ENCODE measurements around the gene MRPL55.

MRPL55 gene

DNA sequence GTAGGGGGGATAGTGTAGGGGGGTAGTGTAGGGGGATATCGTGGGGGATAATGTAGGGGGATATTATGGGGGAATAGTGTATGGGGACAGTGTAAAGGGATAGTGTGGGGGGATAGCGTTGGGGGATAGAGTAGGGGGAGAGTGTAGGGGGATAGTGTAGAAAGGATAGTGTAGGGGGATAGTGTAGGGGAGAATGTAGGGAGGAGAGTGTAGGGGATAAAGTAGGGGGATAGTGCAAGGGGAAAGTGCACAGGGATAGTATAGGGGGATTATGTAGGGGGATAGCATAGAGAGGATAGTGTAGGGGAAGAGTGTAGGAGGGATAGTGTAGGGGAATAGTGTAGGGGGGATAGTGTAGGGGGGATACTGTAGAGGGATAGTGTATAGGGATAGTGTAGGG lies 38.9 kb downstream of the MRPL55 start:
- no peak for DNase-seq (ENCODE audit: low spot score)

DNA sequence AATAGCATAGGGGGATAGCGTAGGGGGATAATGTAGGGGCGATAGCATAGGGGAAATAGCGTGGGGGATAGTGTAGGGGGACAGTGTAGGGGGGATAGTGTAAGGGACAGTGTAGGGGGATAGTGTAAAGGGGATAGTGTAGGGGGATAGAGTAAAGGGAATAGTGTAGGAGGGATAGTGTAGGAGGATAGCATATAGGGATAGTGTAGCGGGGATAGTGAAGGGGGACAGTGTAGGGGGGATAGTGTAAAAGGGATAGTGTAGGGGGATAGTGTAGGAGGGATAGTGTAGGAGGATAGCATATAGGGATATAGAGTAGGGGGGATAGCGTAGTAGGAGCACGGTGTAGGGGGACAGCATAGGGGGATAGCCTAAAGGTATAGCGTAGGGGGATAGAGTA lies 40.7 kb downstream of the MRPL55 start:
- no peak for DNase-seq (ENCODE audit: low spot score)

GRCh38 chr1:228066891-228067654 lies 42.0 kb downstream of the MRPL55 start:
- no peak for DNase-seq (ENCODE audit: low spot score)

DNA sequence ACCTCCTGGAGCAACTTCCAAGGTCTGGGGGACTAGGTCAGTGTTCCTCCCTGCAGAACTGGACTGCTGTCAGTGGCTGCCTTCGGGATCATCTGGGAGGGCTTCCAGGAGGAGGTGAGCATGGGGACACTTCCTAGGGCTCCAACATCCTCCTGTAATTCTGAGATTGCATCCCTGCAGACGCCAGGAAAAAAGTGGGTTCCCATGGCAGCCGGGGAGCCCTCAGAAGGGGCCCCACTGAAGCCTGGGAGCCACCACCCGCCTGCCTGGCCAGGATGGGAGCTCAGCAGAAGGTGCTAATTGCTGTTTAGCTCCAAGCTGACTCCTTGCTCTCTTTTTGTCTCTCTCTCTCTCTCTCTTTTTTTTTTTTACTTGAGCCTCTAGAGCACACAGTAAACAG lies 42.7 kb downstream of the MRPL55 start:
- DNase-seq (ENCODE audit: low spot score) = no peak

GRCh38 chr1:228065543-228066347 lies 43.4 kb downstream of the MRPL55 start:
- no peak for DNase-seq (ENCODE audit: low spot score)

DNA sequence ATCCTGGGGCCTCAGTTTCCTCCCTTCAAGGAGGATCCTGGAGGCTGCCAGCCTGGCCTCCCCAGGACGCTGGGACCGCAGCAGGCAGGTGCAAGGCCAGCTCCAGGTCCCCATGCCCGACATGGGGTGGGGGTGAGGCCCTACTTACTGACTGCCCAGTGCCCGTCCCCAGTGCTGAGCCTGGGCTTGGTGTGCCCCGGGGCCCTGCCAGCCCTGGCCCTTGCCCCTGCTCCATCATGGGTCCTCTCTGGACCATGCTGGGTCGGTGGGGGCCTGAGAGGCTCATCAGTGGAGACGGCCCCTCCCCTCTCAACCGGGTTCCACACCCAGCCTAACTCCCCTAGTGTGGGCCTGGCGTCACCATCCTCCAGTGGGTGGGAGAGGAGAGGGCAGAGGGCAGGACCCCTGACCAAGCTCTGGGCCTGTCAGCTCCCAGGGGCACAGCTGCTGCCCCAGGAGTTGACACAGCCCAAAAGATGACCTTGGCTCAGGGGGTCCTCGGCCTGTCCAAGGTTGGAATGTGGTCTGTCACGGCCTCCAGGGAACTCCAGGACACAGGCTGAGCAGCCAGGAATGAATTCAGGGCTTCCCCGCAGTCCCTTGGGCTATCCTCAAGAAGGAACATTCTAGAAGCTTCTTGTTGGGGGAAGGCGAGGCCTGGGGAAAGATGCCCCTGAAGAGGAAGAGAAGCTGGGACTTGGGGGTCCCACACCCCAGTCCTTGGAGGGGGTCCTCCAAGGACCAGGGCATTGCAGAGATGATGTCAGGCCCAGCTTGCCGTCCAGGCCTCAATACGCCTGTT lies 44.2 kb downstream of the MRPL55 start:
- DNase-seq (ENCODE audit: low spot score) = no peak

GRCh38 chr1:228064296-228064695 lies 44.8 kb downstream of the MRPL55 start:
- DNase-seq (ENCODE audit: low spot score) = no peak

- DNase-seq (ENCODE audit: low spot score) = no peak
Observed at GRCh38 chr1:228063251-228064191, 45.6 kb downstream of the MRPL55 start.

- DNase-seq (ENCODE audit: low spot score) = no peak
Observed at GRCh38 chr1:228062812-228063211, 46.3 kb downstream of the MRPL55 start.

DNA sequence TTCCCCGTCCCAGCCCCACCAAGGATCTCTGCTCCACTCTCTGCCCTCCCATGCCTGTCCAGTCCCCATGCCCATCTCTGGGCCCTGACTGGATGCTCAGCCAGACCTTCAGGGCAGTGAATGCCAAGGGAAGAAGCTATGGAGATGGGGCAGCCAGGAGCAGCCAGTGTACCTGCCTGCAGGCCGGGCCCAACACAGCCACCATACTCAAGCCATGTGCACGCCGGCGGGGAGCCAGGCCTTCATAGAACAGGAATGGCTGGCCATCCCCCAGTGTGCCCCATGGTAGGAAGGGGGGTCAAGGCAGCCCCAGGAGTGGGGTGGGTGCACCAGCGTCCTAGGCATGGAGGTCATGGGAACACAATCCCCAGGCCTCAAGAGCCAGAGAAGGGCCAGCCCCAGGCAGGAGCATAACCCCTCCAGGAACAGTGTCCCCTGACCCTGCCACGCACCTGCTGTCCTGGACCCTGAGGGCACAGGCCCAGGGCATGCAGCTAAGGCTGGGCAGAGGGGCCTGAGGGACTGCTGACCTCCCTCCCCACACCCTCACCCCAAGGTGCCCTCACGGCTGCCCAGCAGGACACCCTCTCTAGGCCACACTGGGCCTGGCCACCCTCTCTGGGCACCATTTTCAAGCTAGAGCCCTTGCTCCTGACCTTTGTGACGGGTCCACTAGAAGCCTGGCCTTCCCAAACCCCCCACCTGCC lies 46.9 kb downstream of the MRPL55 start:
- DNase-seq (ENCODE audit: low spot score) = no peak

GRCh38 chr1:228061411-228062084 lies 47.6 kb downstream of the MRPL55 start:
- no peak for DNase-seq (ENCODE audit: low spot score)

DNA sequence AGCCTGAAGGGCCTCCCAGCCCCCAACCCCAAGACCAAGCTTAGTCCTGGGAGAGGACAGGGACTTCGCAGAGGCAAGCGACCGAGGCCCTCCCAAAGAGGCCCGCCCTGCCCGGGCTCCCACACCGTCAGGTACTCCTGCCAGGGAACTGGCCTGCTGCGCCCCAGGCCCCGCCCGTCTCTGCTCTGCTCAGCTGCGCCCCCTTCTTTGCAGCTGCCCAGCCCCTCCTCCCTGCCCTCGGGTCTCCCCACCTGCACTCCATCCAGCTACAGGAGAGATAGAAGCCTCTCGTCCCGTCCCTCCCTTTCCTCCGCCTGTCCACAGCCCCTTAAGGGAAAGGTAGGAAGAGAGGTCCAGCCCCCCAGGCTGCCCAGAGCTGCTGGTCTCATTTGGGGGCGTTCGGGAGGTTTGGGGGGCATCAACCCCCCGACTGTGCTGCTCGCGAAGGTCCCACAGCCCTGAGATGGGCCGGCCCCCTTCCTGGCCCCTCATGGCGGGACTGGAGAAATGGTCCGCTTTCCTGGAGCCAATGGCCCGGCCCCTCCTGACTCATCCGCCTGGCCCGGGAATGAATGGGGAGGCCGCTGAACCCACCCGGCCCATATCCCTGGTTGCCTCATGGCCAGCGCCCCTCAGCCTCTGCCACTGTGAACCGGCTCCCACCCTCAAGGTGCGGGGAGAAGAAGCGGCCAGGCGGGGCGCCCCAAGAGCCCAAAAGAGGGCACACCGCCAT lies 48.5 kb downstream of the MRPL55 start:
- DNase-seq (ENCODE audit: low spot score) = peak; percentile 56

- DNase-seq (ENCODE audit: low spot score) = peak; percentile 53
Observed at GRCh38 chr1:228059634-228060457, 49.3 kb downstream of the MRPL55 start.

GRCh38 chr1:228058949-228059633 lies 50.0 kb downstream of the MRPL55 start:
- no peak for DNase-seq (ENCODE audit: low spot score)

- no peak for DNase-seq (ENCODE audit: low spot score)
Observed at GRCh38 chr1:228058172-228058948, 50.7 kb downstream of the MRPL55 start.
